Stimulated activated naive B cell treated with anti-CD40 and anti-IgM and Interleukin-4, amounts not matched to agents 10 μg/mL and 1 μg/mL and 100 μg/mL, for 72 hours (primary cell): ENCODE data around the gene ZNF423.
A peak's percentile ranks its signal among the peaks of the same experiment; 100 is the strongest.

Experiments
- ATAC-seq, 2 donors: fragments of 150-1000 bp; cut with Tn5 transposase; replicated peaks; 2 replicates each; pipeline ENCODE4 v1.10.0; 2021; ENCODE audit warnings: moderate library complexity in 1 of 2
- DNase-seq: peaks from one replicate; pipeline ENCODE4 v3.0.0; 2021
- H3K27ac Mint-ChIP-seq: one replicate; pipeline ENCODE4 v1.8.0; 2022; ENCODE audit warnings: mild to moderate bottlenecking, mixed read lengths
- H3K27me3 Mint-ChIP-seq, 2 donors: one replicate each; pipeline ENCODE4 v1.8.0; 2022; ENCODE audit warnings: mixed read lengths in 2 of 2
- H3K36me3 Mint-ChIP-seq, 2 donors: one replicate each; pipeline ENCODE4 v1.8.0; 2022; ENCODE audit warnings: mixed read lengths in 2 of 2, mild to moderate bottlenecking in 1 of 2
- H3K4me1 Mint-ChIP-seq, 2 donors: one replicate each; pipeline ENCODE4 v1.8.0; 2022; ENCODE audit warnings: mixed read lengths in 2 of 2, mild to moderate bottlenecking in 1 of 2
- H3K4me3 Mint-ChIP-seq, 2 donors: one replicate each; pipeline ENCODE4 v1.8.0; 2022; ENCODE audit warnings: mild to moderate bottlenecking in 2 of 2, mixed read lengths in 2 of 2, moderate library complexity in 1 of 2
- H3K9me3 Mint-ChIP-seq, 2 donors: one replicate each; pipeline ENCODE4 v1.8.0; 2022; ENCODE audit warnings: mixed read lengths in 2 of 2, mild to moderate bottlenecking in 1 of 2

Gene ZNF423

DNA sequence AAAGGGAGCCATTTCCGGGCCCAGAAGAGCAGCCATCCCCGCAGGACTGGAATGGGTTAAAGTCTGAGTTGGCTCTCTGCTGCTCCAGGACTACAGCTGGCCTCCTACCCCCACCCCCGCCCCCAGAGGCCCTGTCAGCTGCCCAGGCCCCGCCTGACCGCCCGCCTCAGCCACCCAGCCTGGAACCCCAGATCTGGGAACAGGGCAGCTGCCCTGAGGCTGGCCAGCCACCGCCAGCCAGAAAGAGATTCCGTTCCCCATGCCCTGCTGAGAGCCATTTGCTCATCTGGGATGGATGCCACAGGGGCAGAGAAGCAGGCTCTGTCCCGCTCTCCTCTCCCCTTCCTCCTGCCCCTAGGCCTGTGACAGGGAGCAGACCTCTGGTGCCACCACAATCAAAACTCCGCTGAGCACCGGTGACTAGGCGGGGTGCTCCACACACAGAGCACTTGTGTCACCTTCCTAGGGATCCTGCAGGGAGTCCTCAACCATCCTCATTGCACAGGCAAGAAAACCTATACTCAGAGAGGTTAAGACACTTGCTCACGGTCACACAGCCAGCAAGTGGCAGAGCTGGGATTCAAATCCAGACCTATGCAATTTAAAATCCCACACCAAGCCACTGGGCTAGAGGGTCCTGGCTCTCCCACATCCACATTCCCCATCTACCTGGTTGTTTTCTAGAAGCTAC lies 44.1 kb downstream of the ZNF423 start:
- DNase-seq, result no peak
- Mint-ChIP-seq H3K27ac (peak overlapping the region; percentile 47), H3K4me3 (no peak overlapping the region), H3K27me3 (no peaks in the 10 kb centered on the region), H3K9me3 (no peaks in the 10 kb centered on the region), H3K36me3 (no peaks in the 10 kb centered on the region), H3K4me1 (peaks cover 0 to 3% of the 10 kb centered on the region in 2 donors)
- ATAC-seq, result no peak

GRCh38 chr16:49810831-49811230 lies 45.1 kb downstream of the ZNF423 start:
- DNase-seq (no peak), ATAC-seq (no peak)
- no peak overlapping the region for H3K27ac Mint-ChIP-seq
- H3K4me3 Mint-ChIP-seq, result no peak overlapping the region
- no peaks in the 10 kb centered on the region for H3K36me3 Mint-ChIP-seq
- no peaks in the 10 kb centered on the region for H3K27me3 Mint-ChIP-seq
- H3K4me1 Mint-ChIP-seq, result peaks cover 0 to 3% of the 10 kb centered on the region in 2 donors
- H3K9me3 Mint-ChIP-seq, result no peaks in the 10 kb centered on the region

- Mint-ChIP-seq H3K4me1 (peaks cover 0 to 3% of the 10 kb centered on the region in 2 donors), H3K4me3 (no peak overlapping the region), H3K36me3 (no peaks in the 10 kb centered on the region), H3K9me3 (no peaks in the 10 kb centered on the region), H3K27ac (no peak overlapping the region), H3K27me3 (no peaks in the 10 kb centered on the region)
- DNase-seq (no peak), ATAC-seq (no peak)
Measured at GRCh38 chr16:49809561-49809960, 46.4 kb downstream of the ZNF423 start.

DNA sequence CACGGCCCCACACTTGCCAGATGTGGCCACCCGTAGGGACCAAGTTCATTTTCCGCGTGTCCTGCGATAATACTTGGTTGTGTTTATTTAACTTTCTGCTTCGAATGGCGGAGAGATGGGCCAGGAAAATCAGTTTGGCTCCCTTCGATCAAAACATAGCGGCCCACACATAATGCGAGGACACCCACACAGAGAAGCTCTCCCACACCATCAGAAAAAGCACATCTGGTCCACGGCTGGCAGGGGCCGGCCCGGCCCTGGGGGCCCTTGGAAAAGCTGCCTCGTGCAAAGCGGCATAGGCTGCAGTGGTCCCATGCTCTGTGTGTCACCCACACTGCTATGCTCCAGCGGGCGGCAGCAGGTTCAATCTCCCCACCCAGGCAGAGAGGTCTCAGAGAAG lies 46.9 kb downstream of the ZNF423 start:
- no peak for DNase-seq
- no peak for ATAC-seq
- Mint-ChIP-seq H3K4me1 (peaks cover 0 to 3% of the 10 kb centered on the region in 2 donors), H3K9me3 (no peaks in the 10 kb centered on the region), H3K36me3 (no peaks in the 10 kb centered on the region), H3K4me3 (no peak overlapping the region), H3K27me3 (no peaks in the 10 kb centered on the region), H3K27ac (no peak overlapping the region)

DNA sequence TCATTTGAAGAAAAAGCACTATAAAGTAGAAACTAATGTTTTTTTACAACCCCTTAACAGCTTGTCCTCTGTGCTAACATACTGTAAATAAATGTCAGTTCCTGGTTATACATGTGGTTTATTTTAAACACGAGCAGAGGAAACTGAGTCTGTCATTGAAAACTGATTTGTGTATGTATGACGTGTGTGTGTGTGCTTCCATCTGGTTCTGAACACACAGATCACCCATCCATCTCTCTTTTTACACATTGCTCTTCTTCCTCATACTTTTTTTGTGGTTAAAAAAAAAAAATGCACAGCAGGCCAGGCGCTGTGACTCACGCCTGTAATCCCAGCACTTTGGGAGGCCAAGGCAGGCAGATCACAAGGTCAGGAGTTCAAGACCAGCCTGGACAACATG lies 49.5 kb downstream of the ZNF423 start:
- H3K4me3 Mint-ChIP-seq, result no peak overlapping the region
- no peaks in the 10 kb centered on the region for H3K9me3 Mint-ChIP-seq
- H3K27me3 Mint-ChIP-seq, result no peaks in the 10 kb centered on the region
- no peak overlapping the region for H3K27ac Mint-ChIP-seq
- peaks cover 0 to 3% of the 10 kb centered on the region in 2 donors for H3K4me1 Mint-ChIP-seq
- no peak for DNase-seq
- no peaks in the 10 kb centered on the region for H3K36me3 Mint-ChIP-seq
- no peak for ATAC-seq

- Mint-ChIP-seq H3K27me3 (peaks cover 0 to 7% of the 10 kb centered on the region in 2 donors), H3K27ac (peak overlapping the region; percentile 62), H3K4me3 (no peak overlapping the region), H3K4me1 (peaks cover 8 to 11% of the 10 kb centered on the region in 2 donors), H3K9me3 (no peaks in the 10 kb centered on the region), H3K36me3 (no peaks in the 10 kb centered on the region)
- ATAC-seq (no peak), DNase-seq (no peak)
Measured at GRCh38 chr16:49801290-49801689, 54.6 kb downstream of the ZNF423 start.

DNA sequence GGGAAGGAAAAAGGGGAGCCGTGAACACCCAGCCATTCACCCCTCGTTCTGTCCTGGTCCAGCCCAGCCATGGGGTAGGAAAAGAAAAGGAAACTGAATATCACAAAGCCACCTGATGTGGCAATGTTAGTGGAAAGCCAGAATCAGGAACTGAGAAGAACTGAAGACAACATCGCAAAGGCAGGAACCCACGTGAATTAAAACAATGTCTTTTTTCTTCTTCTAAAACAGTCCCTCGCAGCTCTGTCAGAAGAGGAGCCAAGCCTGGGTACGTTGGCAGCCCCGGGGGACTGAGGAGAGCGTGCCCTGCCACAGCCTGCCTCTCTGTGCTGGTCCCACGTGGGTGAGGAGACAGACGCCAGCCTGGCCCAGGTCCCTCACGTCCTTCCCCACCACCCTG lies 55.0 kb downstream of the ZNF423 start:
- Mint-ChIP-seq H3K27ac (peak overlapping the region; percentile 62), H3K4me1 (peaks cover 8 to 11% of the 10 kb centered on the region in 2 donors), H3K9me3 (no peaks in the 10 kb centered on the region), H3K4me3 (no peak overlapping the region), H3K36me3 (no peaks in the 10 kb centered on the region), H3K27me3 (peaks cover 0 to 7% of the 10 kb centered on the region in 2 donors)
- ATAC-seq (peak; percentile 87 to 90), DNase-seq (peak; percentile 24)

DNA sequence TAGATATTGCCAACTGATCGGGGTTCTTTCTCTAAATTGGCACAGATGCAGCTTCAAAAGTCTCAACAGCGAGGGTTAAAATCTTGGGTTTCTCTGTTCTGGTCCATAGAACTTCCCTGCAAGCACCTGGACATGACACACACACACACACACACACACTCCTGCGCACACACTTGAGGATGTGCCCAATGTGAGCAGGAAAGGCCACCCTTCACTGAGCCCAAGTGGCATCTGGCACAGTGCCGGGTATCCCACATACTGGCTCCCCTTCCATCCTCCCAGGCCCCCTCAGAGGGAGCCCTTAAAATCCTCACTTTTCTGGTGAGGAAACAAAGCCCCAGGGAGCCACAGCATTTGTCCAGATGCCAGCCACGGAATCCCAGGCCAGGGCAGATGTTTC lies 55.5 kb downstream of the ZNF423 start:
- H3K9me3 Mint-ChIP-seq, result no peaks in the 10 kb centered on the region
- peaks cover 8 to 11% of the 10 kb centered on the region in 2 donors for H3K4me1 Mint-ChIP-seq
- H3K27me3 Mint-ChIP-seq, result peaks cover 0 to 7% of the 10 kb centered on the region in 2 donors
- no peak overlapping the region for H3K27ac Mint-ChIP-seq
- H3K36me3 Mint-ChIP-seq, result no peaks in the 10 kb centered on the region
- H3K4me3 Mint-ChIP-seq, result no peak overlapping the region
- DNase-seq (no peak), ATAC-seq (peak; percentile 3 to 21)

DNA sequence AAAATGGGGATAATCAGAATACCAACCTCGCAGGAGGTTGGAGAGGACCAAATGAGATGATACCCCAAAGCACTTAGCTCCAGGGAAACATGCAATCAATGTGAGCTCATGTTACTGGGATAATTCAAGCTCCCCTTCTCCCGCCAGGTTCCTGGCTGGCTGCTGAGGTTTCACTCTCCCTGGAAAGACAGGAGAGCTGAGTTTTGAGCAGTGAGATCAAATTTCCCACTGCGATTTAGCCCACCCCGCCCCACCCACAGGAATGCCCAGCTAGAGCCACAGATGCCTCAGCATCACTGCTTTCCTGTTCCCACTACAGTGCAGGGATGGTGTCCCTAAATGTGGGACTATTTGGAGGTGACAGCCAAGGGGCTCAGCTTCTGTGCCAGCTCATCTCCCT lies 56.7 kb downstream of the ZNF423 start:
- peaks cover 0 to 7% of the 10 kb centered on the region in 2 donors for H3K27me3 Mint-ChIP-seq
- H3K27ac Mint-ChIP-seq, result no peak overlapping the region
- ATAC-seq (no peak), DNase-seq (no peak)
- no peak overlapping the region for H3K4me3 Mint-ChIP-seq
- H3K36me3 Mint-ChIP-seq, result no peaks in the 10 kb centered on the region
- no peaks in the 10 kb centered on the region for H3K9me3 Mint-ChIP-seq
- H3K4me1 Mint-ChIP-seq, result peaks cover 10 to 11% of the 10 kb centered on the region in 2 donors

- Mint-ChIP-seq H3K27me3 (peaks cover 0 to 6% of the 10 kb centered on the region in 2 donors), H3K9me3 (no peaks in the 10 kb centered on the region), H3K27ac (no peak overlapping the region), H3K4me3 (no peak overlapping the region), H3K4me1 (peaks cover 2 to 4% of the 10 kb centered on the region in 2 donors), H3K36me3 (no peaks in the 10 kb centered on the region)
- DNase-seq, result no peak
- no peak for ATAC-seq
Measured at GRCh38 chr16:49795513-49795912, 60.4 kb downstream of the ZNF423 start.

GRCh38 chr16:49793244-49793643 lies 62.7 kb downstream of the ZNF423 start:
- H3K27me3 Mint-ChIP-seq, result peaks cover 0 to 5% of the 10 kb centered on the region in 2 donors
- no peak overlapping the region for H3K4me3 Mint-ChIP-seq
- no peaks in the 10 kb centered on the region for H3K36me3 Mint-ChIP-seq
- no peaks in the 10 kb centered on the region for H3K9me3 Mint-ChIP-seq
- DNase-seq (no peak), ATAC-seq (no peak)
- no peak overlapping the region for H3K27ac Mint-ChIP-seq
- peaks cover 0 to 2% of the 10 kb centered on the region in 2 donors for H3K4me1 Mint-ChIP-seq

GRCh38 chr16:49789616-49790015 lies 66.3 kb downstream of the ZNF423 start:
- no peaks in the 10 kb centered on the region for H3K9me3 Mint-ChIP-seq

DNA sequence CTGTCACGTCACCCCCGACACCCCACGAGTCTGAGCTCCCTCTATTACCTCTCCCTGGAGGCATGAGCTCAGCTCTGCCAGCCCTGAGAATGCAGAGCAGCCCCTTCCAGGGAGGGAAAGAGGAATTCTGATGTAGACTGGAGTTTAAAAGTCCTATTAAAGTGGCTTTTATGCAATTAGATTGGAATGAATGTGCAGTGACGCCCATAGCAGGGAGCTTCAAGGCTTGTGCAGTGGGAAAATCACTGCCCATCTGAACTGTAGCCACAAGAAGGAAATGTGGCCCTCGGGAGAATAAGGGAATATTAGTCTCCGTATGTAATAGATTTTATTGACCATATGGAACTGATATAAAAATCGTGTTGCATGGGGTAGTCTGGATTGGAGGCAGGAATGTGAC lies 66.9 kb downstream of the ZNF423 start:
- no peaks in the 10 kb centered on the region for H3K4me1 Mint-ChIP-seq
- no peaks in the 10 kb centered on the region for H3K36me3 Mint-ChIP-seq
- H3K4me3 Mint-ChIP-seq, result no peak overlapping the region
- ATAC-seq (no peak), DNase-seq (no peak)
- peaks cover 0 to 5% of the 10 kb centered on the region in 2 donors for H3K27me3 Mint-ChIP-seq
- H3K9me3 Mint-ChIP-seq, result peaks cover 0 to 3% of the 10 kb centered on the region in 2 donors
- H3K27ac Mint-ChIP-seq, result no peak overlapping the region

More at GRCh38 chr16:49789616-49790015, 66.3 kb downstream of the ZNF423 start:
- DNase-seq (no peak), ATAC-seq (no peak)
- no peak overlapping the region for H3K4me3 Mint-ChIP-seq
- peaks cover 0 to 5% of the 10 kb centered on the region in 2 donors for H3K27me3 Mint-ChIP-seq
- H3K36me3 Mint-ChIP-seq, result no peaks in the 10 kb centered on the region
- peaks cover 0 to 2% of the 10 kb centered on the region in 2 donors for H3K4me1 Mint-ChIP-seq
- no peak overlapping the region for H3K27ac Mint-ChIP-seq

- Mint-ChIP-seq H3K36me3 (no peaks in the 10 kb centered on the region), H3K4me3 (no peak overlapping the region), H3K27ac (no peak overlapping the region), H3K4me1 (no peaks in the 10 kb centered on the region), H3K27me3 (peaks cover 0 to 4% of the 10 kb centered on the region in 2 donors), H3K9me3 (peaks cover 0 to 3% of the 10 kb centered on the region in 2 donors)
- no peak for DNase-seq
- no peak for ATAC-seq
Measured at GRCh38 chr16:49788572-49788971, 67.3 kb downstream of the ZNF423 start.

DNA sequence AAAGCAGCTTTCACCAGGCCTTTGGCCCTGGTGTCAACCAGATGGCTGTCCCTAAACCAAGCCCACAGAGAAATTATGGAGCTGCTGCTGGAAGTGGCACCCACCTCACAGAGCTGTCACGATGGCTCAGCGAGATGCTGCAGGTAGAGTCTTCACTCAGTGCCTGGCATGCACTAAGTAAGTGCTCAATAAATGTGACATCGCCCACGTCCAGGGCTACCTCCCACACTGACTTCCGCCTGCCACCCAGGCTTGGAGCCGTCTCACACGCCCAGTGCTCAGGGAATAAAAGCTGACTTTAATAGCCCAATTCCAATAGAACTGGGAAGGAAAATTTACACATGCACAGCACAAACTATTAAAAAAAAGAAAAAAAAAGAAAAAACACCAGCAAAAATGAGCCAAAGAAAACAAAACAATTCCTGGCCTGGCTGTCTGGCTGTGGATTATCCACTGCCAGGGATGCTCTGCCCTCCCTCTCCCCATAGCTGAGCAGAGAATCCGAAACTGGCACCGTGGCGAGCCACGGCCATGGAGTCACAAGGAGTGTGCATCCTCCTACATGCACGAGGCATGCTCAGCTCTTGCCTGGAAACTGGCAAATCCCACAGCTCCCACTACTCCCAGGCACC lies 68.9 kb downstream of the ZNF423 start:
- no peaks in the 10 kb centered on the region for H3K4me1 Mint-ChIP-seq

More for the DNA sequence above, 68.9 kb downstream of the ZNF423 start:
- Mint-ChIP-seq H3K36me3 (no peaks in the 10 kb centered on the region), H3K27ac (no peak overlapping the region), H3K4me3 (no peak overlapping the region), H3K9me3 (peaks cover 0 to 3% of the 10 kb centered on the region in 2 donors), H3K27me3 (no peaks in the 10 kb centered on the region)
- ATAC-seq, result no peak
- DNase-seq, result no peak
